ENCODE measurements around the gene ADCY5.

GRCh38 chr3:123301331-123302184, 147.3 kb downstream of the ADCY5 start:
- TF ChIP-seq, protein P1, sequence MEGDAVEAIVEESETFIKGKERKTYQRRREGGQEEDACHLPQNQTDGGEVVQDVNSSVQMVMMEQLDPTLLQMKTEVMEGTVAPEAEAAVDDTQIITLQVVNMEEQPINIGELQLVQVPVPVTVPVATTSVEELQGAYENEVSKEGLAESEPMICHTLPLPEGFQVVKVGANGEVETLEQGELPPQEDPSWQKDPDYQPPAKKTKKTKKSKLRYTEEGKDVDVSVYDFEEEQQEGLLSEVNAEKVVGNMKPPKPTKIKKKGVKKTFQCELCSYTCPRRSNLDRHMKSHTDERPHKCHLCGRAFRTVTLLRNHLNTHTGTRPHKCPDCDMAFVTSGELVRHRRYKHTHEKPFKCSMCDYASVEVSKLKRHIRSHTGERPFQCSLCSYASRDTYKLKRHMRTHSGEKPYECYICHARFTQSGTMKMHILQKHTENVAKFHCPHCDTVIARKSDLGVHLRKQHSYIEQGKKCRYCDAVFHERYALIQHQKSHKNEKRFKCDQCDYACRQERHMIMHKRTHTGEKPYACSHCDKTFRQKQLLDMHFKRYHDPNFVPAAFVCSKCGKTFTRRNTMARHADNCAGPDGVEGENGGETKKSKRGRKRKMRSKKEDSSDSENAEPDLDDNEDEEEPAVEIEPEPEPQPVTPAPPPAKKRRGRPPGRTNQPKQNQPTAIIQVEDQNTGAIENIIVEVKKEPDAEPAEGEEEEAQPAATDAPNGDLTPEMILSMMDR (IDR thresholded peaks at IDR 0.05) = no peak
- TF ChIP-seq EP300 (IDR thresholded peaks at IDR 0.05) (no peak), CBX2 (IDR thresholded peaks at IDR 0.05; ENCODE audit: borderline replicate concordance, low read depth) (no peak), RAD21 (conservative IDR thresholded peaks at IDR 0.05 in 1 of 2, IDR thresholded peaks at IDR 0.05 in 1 of 2) (no peak), HDAC2 (IDR thresholded peaks at IDR 0.05) (no peak), ESRRA (IDR thresholded peaks at IDR 0.05; ENCODE audit: borderline replicate concordance, low read length) (no peak), POLR2A (IDR thresholded peaks at IDR 0.05; ENCODE audit: low read length) (no peak), HEYL (CRISPR knock-in tag; IDR thresholded peaks at IDR 0.05) (no peak), KDM5A (IDR thresholded peaks at IDR 0.05) (no peak)
- TF ChIP-seq, protein P2, sequence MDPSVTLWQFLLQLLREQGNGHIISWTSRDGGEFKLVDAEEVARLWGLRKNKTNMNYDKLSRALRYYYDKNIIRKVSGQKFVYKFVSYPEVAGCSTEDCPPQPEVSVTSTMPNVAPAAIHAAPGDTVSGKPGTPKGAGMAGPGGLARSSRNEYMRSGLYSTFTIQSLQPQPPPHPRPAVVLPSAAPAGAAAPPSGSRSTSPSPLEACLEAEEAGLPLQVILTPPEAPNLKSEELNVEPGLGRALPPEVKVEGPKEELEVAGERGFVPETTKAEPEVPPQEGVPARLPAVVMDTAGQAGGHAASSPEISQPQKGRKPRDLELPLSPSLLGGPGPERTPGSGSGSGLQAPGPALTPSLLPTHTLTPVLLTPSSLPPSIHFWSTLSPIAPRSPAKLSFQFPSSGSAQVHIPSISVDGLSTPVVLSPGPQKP (IDR thresholded peaks at IDR 0.05; ENCODE audit: low read depth, low read length) = no peak
- TF ChIP-seq, protein P3, sequence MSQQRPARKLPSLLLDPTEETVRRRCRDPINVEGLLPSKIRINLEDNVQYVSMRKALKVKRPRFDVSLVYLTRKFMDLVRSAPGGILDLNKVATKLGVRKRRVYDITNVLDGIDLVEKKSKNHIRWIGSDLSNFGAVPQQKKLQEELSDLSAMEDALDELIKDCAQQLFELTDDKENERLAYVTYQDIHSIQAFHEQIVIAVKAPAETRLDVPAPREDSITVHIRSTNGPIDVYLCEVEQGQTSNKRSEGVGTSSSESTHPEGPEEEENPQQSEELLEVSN (IDR thresholded peaks at IDR 0.05; ENCODE audit: borderline replicate concordance, low read depth) = no peak
- TF ChIP-seq, protein P4, sequence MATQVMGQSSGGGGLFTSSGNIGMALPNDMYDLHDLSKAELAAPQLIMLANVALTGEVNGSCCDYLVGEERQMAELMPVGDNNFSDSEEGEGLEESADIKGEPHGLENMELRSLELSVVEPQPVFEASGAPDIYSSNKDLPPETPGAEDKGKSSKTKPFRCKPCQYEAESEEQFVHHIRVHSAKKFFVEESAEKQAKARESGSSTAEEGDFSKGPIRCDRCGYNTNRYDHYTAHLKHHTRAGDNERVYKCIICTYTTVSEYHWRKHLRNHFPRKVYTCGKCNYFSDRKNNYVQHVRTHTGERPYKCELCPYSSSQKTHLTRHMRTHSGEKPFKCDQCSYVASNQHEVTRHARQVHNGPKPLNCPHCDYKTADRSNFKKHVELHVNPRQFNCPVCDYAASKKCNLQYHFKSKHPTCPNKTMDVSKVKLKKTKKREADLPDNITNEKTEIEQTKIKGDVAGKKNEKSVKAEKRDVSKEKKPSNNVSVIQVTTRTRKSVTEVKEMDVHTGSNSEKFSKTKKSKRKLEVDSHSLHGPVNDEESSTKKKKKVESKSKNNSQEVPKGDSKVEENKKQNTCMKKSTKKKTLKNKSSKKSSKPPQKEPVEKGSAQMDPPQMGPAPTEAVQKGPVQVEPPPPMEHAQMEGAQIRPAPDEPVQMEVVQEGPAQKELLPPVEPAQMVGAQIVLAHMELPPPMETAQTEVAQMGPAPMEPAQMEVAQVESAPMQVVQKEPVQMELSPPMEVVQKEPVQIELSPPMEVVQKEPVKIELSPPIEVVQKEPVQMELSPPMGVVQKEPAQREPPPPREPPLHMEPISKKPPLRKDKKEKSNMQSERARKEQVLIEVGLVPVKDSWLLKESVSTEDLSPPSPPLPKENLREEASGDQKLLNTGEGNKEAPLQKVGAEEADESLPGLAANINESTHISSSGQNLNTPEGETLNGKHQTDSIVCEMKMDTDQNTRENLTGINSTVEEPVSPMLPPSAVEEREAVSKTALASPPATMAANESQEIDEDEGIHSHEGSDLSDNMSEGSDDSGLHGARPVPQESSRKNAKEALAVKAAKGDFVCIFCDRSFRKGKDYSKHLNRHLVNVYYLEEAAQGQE (IDR thresholded peaks at IDR 0.05) = no peak
- TF ChIP-seq, protein P5, sequence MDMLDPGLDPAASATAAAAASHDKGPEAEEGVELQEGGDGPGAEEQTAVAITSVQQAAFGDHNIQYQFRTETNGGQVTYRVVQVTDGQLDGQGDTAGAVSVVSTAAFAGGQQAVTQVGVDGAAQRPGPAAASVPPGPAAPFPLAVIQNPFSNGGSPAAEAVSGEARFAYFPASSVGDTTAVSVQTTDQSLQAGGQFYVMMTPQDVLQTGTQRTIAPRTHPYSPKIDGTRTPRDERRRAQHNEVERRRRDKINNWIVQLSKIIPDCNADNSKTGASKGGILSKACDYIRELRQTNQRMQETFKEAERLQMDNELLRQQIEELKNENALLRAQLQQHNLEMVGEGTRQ (IDR thresholded peaks at IDR 0.05) = no peak
- TF ChIP-seq, protein P6, sequence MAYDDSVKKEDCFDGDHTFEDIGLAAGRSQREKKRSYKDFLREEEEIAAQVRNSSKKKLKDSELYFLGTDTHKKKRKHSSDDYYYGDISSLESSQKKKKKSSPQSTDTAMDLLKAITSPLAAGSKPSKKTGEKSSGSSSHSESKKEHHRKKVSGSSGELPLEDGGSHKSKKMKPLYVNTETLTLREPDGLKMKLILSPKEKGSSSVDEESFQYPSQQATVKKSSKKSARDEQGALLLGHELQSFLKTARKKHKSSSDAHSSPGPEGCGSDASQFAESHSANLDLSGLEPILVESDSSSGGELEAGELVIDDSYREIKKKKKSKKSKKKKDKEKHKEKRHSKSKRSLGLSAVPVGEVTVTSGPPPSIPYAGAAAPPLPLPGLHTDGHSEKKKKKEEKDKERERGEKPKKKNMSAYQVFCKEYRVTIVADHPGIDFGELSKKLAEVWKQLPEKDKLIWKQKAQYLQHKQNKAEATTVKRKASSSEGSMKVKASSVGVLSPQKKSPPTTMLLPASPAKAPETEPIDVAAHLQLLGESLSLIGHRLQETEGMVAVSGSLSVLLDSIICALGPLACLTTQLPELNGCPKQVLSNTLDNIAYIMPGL (CRISPR knock-in tag; IDR thresholded peaks at IDR 0.05; ENCODE audit: borderline replicate concordance) = no peak

Data from A549 (cell line).